ENCODE results near the gene ATP9B. TPM values are rescaled to one million over a fixed set of nuclear protein-coding genes. Genes with fewer than 3 reads are reported as not detected.

The ATP9B gene
- total RNA-seq, 1 donor from 2014 or later, result 45.3 TPM

DNA sequence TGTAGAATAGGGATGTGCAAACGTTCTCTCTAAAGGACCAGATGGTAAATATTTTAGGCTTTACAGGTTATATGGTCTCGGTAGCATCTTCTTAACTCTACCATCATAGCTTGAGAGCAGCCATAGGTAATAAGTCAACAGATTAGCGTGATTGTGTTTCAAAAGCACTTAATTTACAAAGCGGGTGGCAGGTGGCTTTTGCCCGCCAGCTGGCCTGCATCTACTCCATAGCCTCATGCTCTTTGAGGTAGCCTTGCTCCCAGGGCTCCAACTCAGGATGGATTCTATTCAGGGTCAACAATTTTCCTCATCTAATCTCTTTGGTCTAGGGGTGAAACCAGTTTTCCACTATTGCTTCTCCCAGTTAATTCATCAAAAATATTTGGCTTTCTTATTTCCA is 5.0 kb upstream of the ATP9B start:
- Mint-ChIP-seq H3K9me3 (ENCODE audit: low read depth) (peaks cover 23% of the 10 kb centered on the region), H3K27ac (no peak overlapping the region), H3K36me3 (ENCODE audit: insufficient read depth) (peaks cover 3% of the 10 kb centered on the region), H3K4me3 (ENCODE audit: low read depth) (no peak overlapping the region), H3K27me3 (peaks cover 23% of the 10 kb centered on the region), H3K4me1 (ENCODE audit: low read depth) (no peaks in the 10 kb centered on the region)
- no peak for DNase-seq (ENCODE audit: low spot score, unreplicated experiment)
- TF ChIP-seq, protein P1, sequence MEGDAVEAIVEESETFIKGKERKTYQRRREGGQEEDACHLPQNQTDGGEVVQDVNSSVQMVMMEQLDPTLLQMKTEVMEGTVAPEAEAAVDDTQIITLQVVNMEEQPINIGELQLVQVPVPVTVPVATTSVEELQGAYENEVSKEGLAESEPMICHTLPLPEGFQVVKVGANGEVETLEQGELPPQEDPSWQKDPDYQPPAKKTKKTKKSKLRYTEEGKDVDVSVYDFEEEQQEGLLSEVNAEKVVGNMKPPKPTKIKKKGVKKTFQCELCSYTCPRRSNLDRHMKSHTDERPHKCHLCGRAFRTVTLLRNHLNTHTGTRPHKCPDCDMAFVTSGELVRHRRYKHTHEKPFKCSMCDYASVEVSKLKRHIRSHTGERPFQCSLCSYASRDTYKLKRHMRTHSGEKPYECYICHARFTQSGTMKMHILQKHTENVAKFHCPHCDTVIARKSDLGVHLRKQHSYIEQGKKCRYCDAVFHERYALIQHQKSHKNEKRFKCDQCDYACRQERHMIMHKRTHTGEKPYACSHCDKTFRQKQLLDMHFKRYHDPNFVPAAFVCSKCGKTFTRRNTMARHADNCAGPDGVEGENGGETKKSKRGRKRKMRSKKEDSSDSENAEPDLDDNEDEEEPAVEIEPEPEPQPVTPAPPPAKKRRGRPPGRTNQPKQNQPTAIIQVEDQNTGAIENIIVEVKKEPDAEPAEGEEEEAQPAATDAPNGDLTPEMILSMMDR (IDR thresholded peaks at IDR 0.05; ENCODE audit: unreplicated experiment), result no peak

GRCh38 chr18:79065802-79066201 is 3.4 kb upstream of the ATP9B start:
- TF ChIP-seq, protein P1 (IDR thresholded peaks at IDR 0.05; ENCODE audit: unreplicated experiment), result no peak
- Mint-ChIP-seq H3K36me3 (ENCODE audit: insufficient read depth) (peaks cover 3% of the 10 kb centered on the region), H3K4me3 (ENCODE audit: low read depth) (no peak overlapping the region), H3K9me3 (ENCODE audit: low read depth) (peaks cover 23% of the 10 kb centered on the region), H3K4me1 (ENCODE audit: low read depth) (peaks cover 5% of the 10 kb centered on the region), H3K27me3 (peaks cover 23% of the 10 kb centered on the region), H3K27ac (no peak overlapping the region)
- DNase-seq (ENCODE audit: low spot score, unreplicated experiment), result no peak

DNA sequence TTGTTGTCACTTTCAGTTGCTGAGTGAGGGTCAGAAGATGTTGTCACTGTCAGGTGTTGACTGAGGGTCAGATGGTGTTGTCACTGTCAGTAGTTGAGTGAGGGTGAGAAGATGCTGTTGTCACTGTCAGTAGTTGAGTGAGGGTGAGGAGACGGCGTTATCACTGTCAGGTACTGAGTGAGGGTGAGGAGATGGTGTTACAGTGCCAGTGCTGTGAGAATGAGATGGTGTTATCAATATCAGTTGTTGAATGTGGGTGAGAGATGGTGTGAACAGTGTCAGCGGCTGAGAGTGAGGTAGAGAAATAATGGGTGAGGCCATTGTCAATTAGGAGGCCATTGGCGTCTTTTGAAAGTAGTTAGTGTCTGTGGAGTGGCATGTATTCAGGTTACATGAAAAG is 1.6 kb upstream of the ATP9B start:
- peaks cover 23% of the 10 kb centered on the region for H3K27me3 Mint-ChIP-seq
- H3K4me1 Mint-ChIP-seq (ENCODE audit: low read depth), result peaks cover 9% of the 10 kb centered on the region
- TF ChIP-seq, protein P1 (IDR thresholded peaks at IDR 0.05; ENCODE audit: unreplicated experiment), result no peak
- H3K4me3 Mint-ChIP-seq (ENCODE audit: low read depth), result peak overlapping the region; percentile 71
- peaks cover 29% of the 10 kb centered on the region for H3K9me3 Mint-ChIP-seq (ENCODE audit: low read depth)
- no peak overlapping the region for H3K27ac Mint-ChIP-seq
- peaks cover 11% of the 10 kb centered on the region for H3K36me3 Mint-ChIP-seq (ENCODE audit: insufficient read depth)
- DNase-seq (ENCODE audit: low spot score, unreplicated experiment), result no peak

DNA sequence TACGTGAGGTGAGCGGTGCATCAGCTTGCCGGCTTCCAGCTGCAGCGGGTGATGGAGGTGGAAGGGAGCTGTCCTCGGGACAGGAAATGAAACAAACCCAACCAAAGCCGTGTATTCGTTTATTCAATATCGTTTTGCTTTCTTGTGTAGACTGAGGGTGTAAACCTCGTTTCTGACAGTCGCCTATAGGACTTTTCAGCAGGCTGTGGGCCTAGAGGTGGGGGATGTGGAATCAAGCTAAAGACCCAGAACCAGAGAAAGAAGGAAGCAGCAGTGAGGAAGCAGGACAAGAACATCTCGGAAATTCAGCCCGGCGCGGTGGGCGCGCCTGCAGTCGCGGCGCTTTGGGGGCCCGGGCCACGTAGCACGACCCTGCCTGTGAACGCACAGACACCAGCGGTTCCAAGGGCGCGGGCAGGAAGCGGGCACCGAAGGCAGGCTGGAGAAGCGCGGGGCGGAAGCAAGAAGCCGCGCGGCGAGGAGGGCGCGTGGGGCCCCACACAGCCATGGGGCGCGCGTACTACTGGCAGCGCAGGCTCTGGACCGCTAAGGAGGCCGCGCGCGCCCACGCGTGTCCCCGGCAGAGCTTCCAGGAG is 755 bp upstream of the ATP9B start:
- Mint-ChIP-seq H3K9me3 (ENCODE audit: low read depth) (peaks cover 29% of the 10 kb centered on the region), H3K4me1 (ENCODE audit: low read depth) (peaks cover 9% of the 10 kb centered on the region), H3K27me3 (peaks cover 23% of the 10 kb centered on the region), H3K36me3 (ENCODE audit: insufficient read depth) (peaks cover 18% of the 10 kb centered on the region), H3K4me3 (ENCODE audit: low read depth) (peak overlapping the region; percentile 71), H3K27ac (peak overlapping the region; percentile 87)
- TF ChIP-seq, protein P1 (IDR thresholded peaks at IDR 0.05; ENCODE audit: unreplicated experiment), result no peak
- no peak for DNase-seq (ENCODE audit: low spot score, unreplicated experiment)

- Mint-ChIP-seq H3K9me3 (ENCODE audit: low read depth) (peaks cover 34% of the 10 kb centered on the region), H3K27me3 (peaks cover 23% of the 10 kb centered on the region), H3K4me1 (ENCODE audit: low read depth) (peaks cover 9% of the 10 kb centered on the region), H3K4me3 (ENCODE audit: low read depth) (peak overlapping the region; percentile 88), H3K27ac (peak overlapping the region; percentile 93), H3K36me3 (ENCODE audit: insufficient read depth) (peaks cover 27% of the 10 kb centered on the region)
- TF ChIP-seq, protein P1 (IDR thresholded peaks at IDR 0.05; ENCODE audit: unreplicated experiment), result no peak
- no peak for DNase-seq (ENCODE audit: low spot score, unreplicated experiment)
Measured at GRCh38 chr18:79069717-79070151, 540 bp downstream of the ATP9B start.

All from progenitor cell of endocrine pancreas (in vitro differentiated cells).